GM20000 (cell line): Measurements from ENCODE around the gene HSPA4.
"Not testable (repeated sequence)": the region's sequence is repeated elsewhere in the genome, so short reads cannot be mapped to it uniquely, and the experiment has no call there.

ENCODE experiments used
- DNase-seq: peaks from one replicate; pipeline ENCODE4 v3.0.0; 2012; ENCODE audit warnings: low spot score
- TF ChIP-seq, protein P1 (sequence below): IDR thresholded peaks from 2 replicates; pipeline ENCODE4 v1.5.1; 2012; ENCODE audit warnings: mild to moderate bottlenecking, control low read depth; ENCODE audit errors: extremely low read depth, missing control alignments

HSPA4 gene

DNA sequence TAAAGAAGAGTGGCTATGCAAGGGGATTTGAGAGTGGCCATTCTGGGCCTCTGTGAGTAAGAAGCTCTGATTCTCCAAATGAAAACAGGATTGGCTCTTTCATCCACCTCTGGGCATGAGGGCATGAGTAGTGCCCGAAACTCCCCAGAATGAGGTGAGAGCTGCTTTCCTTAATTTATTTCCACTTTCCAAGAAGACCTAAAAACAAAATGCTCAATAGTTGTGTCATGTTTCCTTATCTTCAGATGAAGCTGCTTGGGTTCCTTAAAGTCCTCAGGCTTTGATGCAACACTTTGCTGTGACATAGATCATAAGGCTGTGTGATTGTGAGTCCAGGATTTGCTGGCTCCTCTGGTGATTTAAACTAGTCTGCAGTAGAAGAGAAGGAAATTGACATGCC, 22.4 kb upstream of the HSPA4 start:
- TF ChIP-seq, protein P1, sequence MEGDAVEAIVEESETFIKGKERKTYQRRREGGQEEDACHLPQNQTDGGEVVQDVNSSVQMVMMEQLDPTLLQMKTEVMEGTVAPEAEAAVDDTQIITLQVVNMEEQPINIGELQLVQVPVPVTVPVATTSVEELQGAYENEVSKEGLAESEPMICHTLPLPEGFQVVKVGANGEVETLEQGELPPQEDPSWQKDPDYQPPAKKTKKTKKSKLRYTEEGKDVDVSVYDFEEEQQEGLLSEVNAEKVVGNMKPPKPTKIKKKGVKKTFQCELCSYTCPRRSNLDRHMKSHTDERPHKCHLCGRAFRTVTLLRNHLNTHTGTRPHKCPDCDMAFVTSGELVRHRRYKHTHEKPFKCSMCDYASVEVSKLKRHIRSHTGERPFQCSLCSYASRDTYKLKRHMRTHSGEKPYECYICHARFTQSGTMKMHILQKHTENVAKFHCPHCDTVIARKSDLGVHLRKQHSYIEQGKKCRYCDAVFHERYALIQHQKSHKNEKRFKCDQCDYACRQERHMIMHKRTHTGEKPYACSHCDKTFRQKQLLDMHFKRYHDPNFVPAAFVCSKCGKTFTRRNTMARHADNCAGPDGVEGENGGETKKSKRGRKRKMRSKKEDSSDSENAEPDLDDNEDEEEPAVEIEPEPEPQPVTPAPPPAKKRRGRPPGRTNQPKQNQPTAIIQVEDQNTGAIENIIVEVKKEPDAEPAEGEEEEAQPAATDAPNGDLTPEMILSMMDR = no peak
- no peak for DNase-seq

DNA sequence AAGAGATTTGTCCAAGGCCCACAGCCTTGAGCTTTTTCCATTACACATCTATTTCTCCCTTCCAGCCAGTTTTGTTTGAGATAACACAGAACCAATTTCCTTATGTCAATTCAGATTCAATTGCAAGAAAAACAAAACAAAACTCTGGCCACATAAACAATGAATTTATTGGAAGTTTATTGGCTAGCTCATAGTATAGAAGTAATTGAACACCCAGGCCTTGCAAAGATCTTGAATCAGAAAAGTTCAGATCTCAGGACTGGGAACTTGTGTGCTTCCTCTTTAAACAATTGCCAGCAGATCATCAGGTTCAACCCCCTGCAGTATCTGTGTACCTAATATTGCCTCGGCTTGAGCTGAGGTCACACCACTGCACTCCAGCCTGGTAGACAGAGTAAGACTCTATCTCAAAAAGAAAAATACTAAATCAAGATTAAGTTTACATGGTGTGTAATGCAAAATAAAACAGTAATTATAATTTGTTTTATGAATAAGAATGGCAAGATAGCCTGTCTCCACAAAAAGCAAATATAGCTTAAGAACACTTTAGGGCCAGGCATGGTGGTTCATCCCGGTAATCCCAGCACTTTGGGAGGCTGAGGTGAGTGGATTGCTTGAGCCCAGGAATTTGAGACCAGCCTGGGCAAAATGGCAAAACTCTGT, 21.3 kb upstream of the HSPA4 start:
- TF ChIP-seq, protein P1 = no peak
- DNase-seq = no peak

DNA sequence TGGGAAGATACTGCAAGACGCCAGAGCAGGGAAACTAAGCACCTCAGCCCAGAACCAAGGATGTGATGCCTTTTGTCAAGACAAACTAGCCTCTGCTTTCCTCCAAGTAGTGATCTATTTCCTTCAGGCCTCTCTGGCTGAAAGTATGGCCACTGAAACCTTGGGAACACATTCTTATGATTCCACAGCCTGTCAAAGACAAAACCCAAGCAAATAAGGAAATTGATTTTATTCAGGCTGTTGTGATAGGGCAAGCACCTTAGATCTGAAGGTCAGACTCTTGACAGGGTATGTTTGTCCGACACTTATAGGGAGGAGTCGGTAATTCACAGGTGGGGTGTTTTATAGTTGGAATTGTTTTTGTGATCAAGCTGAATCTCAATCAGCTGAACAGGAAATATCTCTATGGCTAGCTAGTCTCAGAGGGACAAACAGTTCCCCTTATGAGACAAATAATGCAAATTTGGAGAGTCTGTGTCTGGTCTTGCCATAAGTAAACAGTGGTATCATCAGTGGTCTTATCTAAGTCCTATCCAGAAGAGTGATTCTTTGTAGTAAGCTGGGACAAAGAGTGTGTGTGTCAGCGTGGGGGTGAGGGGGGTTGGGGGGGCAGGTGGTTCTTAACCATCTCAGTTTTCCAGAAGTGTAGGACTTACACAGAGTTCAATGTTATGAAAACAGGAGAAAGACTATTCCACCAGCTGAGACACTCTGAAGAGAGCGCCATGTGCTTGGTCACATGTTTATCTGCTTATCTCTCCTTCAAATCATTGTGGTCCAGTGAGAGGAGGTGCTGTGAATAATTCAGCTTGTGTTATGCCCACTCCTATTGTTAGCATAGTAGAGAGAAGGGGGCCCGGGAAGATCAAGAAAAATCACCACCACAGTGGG, 18.7 kb upstream of the HSPA4 start:
- TF ChIP-seq, protein P1 = no peak
- DNase-seq = peak; percentile 56

DNA sequence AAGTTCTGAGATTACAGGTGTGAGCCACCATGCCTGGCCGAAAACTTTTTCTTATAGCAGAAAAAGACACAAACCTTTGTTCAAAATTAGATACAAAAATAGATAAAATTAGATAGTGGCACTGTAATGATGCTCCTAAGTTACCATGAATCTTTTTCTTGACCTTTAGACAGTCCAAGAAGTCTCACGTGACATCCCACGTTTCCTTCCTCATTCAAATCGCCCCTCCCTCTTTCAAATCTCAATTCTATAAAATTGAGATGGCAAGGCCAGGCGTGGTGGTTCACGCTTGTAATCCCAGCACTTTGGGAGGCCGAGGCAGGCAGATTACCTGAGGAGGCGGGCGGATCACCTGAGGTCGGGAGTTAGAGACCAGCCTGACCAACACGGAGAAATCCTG, 17.7 kb upstream of the HSPA4 start:
- no peak for DNase-seq
- TF ChIP-seq, protein P1 = no peak

DNA sequence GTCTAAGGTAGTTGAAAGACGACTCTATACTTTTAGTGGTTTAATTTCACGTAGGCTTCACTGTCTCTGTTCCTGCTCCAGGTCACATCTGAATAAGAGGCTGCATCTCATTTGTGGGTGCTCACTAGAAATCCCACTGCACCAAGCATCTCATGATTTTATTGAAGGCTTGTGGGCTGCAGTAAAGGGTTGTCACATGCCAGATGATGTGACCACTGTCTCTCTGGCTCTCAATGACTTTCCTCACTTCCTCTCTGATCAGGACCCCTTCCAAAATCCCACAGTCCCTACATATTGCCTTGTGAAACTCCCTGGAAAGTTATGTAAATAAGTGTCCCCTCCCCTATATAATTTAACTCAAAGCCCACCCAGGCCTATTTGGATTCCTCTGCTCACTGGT, 16.6 kb upstream of the HSPA4 start:
- no peak for DNase-seq
- TF ChIP-seq, protein P1 = no peak

DNA sequence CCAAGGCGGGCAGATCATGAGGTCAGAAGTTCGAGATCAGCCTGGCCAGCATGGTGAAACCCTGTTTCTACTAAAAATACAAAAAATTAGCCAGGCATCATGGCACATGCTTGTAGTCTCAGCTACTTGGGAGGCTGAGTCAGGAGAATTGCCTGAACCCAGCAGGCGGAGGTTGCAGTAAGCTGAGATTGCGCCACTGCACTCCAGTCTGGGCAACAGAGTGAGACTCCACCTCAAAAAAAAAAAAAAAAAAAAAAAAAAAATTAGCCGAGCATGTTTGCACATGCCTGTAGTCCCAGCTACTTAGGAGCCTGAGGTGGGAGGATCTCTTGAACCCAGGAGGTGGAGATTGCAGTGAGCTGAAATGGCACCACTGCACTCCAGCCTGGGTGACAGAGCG, 15.1 kb upstream of the HSPA4 start:
- not testable (repeated sequence) for DNase-seq

DNA sequence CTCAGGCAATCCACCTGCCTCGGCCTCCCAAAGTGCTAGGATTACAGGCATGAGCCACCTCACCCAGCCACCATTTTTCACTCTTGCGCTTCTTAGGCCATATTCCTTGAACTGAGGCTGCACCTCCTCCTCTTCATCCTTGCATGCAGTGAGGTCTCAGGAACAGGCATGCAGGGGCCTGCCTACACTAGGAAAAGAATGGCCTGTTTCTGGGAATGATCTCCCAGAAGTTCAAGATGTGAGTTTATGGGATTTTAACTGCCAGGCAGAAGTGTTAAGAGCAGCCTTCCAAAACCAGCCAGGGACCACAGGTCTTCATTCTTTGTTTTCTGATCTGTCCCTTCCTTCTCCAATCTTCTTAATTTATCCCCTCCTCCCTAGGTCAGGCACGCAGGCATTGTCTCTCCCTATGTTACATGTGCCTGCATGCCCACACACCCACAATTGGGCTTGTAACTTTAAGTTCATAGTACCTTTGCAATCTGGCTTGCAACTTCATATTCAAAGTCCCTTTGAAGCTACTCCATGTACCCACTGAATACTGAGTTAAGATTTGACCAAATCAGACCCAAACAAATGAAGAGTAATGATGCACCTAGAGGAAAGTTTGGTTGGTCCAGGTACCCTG, 10.5 kb upstream of the HSPA4 start:
- DNase-seq = no peak
- TF ChIP-seq, protein P1 = no peak
